ENCODE data around the gene NFX1.
"Not testable (repeated sequence)": the region's sequence is repeated elsewhere in the genome, so short reads cannot be mapped to it uniquely, and the experiment has no call there.

- TF ChIP-seq, protein P1, sequence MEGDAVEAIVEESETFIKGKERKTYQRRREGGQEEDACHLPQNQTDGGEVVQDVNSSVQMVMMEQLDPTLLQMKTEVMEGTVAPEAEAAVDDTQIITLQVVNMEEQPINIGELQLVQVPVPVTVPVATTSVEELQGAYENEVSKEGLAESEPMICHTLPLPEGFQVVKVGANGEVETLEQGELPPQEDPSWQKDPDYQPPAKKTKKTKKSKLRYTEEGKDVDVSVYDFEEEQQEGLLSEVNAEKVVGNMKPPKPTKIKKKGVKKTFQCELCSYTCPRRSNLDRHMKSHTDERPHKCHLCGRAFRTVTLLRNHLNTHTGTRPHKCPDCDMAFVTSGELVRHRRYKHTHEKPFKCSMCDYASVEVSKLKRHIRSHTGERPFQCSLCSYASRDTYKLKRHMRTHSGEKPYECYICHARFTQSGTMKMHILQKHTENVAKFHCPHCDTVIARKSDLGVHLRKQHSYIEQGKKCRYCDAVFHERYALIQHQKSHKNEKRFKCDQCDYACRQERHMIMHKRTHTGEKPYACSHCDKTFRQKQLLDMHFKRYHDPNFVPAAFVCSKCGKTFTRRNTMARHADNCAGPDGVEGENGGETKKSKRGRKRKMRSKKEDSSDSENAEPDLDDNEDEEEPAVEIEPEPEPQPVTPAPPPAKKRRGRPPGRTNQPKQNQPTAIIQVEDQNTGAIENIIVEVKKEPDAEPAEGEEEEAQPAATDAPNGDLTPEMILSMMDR (conservative IDR thresholded peaks at IDR 0.05; ENCODE audit: low read length): not testable (repeated sequence)
- not testable (repeated sequence) for TF ChIP-seq EZH2phosphoT487 (IDR thresholded peaks at IDR 0.05; ENCODE audit: borderline replicate concordance)
Measured at GRCh38 chr9:33386998-33387397, 96.7 kb downstream of the NFX1 start.
